GM08714 (cell line): ENCODE data around the gene BCL2A1.
A peak's percentile ranks its signal among the peaks of the same experiment; 100 is the strongest.
"Not testable (repeated sequence)": the region's sequence is repeated elsewhere in the genome, so short reads cannot be mapped to it uniquely, and the experiment has no call there.

Source experiments
- H3K4me3 ChIP-seq: fragments of 200-500 bp; sonication (Bioruptor generic); 2 replicates; pipeline ENCODE4 v1.5.1; 2014; ENCODE audit warnings: mild to moderate bottlenecking, low read length, inconsistent platforms
- ZNF274 ChIP-seq: IDR thresholded peaks from 2 replicates; pipeline ENCODE4 v1.6.1; 2012; ENCODE audit warnings: mild to moderate bottlenecking, low read depth, low read length

Gene BCL2A1

DNA sequence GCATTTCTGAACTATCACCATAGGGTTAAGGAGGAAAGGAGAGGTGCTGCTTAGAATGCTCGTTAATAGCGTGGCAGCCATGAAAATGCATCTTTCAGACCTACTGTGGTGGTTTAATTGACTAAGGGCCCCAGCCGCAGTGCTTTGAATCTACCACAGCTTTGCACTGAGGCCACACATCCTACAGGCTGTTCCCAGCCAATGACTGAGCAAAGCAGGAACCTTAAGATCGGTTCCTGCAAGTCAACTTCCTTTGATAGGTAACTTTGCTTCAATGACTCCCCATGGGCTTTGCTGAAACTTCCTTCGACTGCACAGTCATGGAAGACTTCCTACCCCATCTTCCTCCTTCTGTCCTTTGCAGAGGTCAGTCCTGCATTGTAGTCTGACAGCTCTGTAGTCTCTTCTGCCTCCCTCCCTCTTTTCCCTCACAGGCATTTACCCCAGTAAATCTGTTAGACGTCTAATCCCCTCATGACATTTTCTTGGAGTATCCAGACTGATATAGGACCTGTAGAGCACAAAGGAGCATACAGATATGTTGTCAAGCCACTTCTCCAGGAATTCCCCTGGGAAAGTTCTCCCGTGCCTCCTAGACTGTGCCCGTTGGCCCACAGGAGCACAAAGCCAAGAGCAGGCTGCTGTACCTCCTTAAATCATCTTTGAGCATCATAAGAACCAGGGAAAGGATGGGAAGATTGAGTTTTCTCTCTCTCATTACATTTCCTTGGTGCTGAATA is 2.6 kb upstream of the BCL2A1 start:
- no peak for TF ChIP-seq ZNF274
- H3K4me3 ChIP-seq = no peak overlapping the region

DNA sequence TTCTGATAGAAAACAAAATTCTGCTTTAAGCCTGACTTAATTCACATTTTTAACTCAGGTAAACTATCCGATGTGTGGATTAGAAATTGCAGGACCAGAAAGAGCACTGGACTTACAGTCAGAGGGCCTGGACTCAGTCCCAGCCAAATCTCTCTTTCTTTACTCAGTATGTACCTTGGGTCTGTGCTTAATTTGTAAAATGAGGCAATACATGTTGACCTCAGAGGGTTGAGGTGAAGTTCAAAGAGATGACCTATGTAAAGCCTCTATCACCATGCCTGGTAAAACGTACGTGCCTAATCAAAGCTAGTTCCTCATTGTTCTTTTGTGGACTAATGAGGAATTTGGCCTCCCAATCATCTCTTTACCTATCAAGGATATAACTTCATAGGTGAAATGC is 1.9 kb upstream of the BCL2A1 start:
- TF ChIP-seq ZNF274 = no peak
- H3K4me3 ChIP-seq = no peak overlapping the region

- peak overlapping the region; percentile 90; the same call in 1 of the 2 replicates for H3K4me3 ChIP-seq
- TF ChIP-seq ZNF274 = no peak
Measured at GRCh38 chr15:79970181-79970580, 815 bp downstream of the BCL2A1 start.

DNA sequence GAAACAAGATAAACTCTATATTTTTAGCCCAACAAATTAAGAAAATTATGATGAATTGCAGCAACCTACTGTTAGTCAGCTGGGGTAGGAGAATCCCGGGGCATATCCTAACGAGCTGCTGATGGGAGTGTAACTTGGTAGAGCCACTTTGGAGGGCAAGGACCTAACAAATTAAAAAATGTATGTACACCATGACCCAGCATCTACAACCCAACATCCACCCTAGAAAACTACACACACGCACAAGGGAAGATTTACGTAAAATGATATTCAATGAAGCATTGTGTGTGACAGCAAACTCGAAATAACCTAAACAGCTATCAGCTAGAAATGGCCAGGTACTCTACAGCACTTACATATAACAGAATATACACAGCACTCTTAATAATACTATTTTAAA is 1.9 kb downstream of the BCL2A1 start:
- no peak for TF ChIP-seq ZNF274
- H3K4me3 ChIP-seq = peak overlapping the region; percentile 90

- peak overlapping the region; percentile 90 for H3K4me3 ChIP-seq
Measured at GRCh38 chr15:79967298-79968182, 3.5 kb downstream of the BCL2A1 start.

GRCh38 chr15:79966634-79967297 is 4.2 kb downstream of the BCL2A1 start:
- H3K4me3 ChIP-seq = peak overlapping the region; percentile 90
- no peak for TF ChIP-seq ZNF274

More at GRCh38 chr15:79967298-79968182, 3.5 kb downstream of the BCL2A1 start:
- no peak for TF ChIP-seq ZNF274

GRCh38 chr15:79965846-79966630 is 5.0 kb downstream of the BCL2A1 start:
- H3K4me3 ChIP-seq = peak overlapping the region; percentile 90
- no peak for TF ChIP-seq ZNF274

- no peak overlapping the region for H3K4me3 ChIP-seq
- TF ChIP-seq ZNF274 = no peak
Measured at GRCh38 chr15:79964232-79964805, 6.7 kb downstream of the BCL2A1 start.

DNA sequence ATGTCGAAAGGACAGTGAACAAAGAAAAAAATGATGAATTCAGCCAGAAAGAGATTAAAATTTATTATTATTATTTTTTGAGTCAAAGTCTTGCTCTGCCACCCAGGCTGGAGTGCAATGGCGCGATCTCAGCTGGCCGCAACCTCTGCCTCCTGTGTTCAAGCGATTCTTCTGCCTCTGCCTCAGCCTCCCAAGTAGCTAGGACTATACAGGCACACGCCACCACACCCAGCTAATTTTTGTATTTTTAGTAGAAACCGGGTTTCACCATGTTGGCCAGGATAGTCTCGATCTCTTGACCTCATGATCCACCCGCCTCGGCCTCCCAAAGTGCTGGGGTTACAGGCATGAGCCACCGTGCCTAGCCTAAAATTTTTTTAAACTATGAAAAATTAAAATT is 8.1 kb downstream of the BCL2A1 start:
- H3K4me3 ChIP-seq = not testable (repeated sequence)

GRCh38 chr15:79962178-79962577 is 8.8 kb downstream of the BCL2A1 start:
- no peak for TF ChIP-seq ZNF274
- H3K4me3 ChIP-seq = no peak overlapping the region

GRCh38 chr15:79960502-79961212 is 10.3 kb downstream of the BCL2A1 start:
- no peak for TF ChIP-seq ZNF274
- H3K4me3 ChIP-seq = no peak overlapping the region

DNA sequence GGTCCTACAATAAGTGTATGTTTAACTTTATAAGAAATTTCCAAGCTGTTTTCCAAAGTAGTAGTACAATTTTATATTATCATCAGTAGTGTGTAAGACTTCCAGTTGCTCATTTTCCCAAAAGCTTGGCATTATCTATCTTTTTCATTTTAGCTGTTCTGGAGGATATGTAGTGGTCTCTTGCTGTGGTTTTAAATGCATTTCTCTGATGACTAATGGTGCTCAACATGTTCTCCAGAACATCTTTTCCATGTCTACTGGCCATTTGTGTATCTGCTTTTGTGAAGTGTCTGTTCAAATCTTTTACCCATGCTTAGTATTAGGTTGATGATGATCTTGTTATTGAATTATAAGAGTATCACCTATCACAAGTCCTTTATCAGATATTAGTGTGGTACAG is 13.3 kb downstream of the BCL2A1 start:
- no peak overlapping the region for H3K4me3 ChIP-seq
- no peak for TF ChIP-seq ZNF274
